Left lung (tissue), 10 donors: ENCODE data around the gene NAPEPLD. TPM values are rescaled to one million over a fixed set of nuclear protein-coding genes. Genes with fewer than 3 reads are reported as not detected.

ENCODE experiments used
- ATAC-seq: fragments of 200-7000 bp; cut with Tn5 transposase; one replicate; pipeline ENCODE4 v1.9.1; 2020; ENCODE audit warnings: moderate library complexity
- DNase-seq, 4 donors: peaks; one replicate each; pipeline ENCODE4 v3.0.0-alpha.2; 2013 to 2020
- H3K27ac ChIP-seq, 2 donors: fragments of 200-600 bp; sonication (generic) in 1 of 2; one replicate each; pipeline versions ENCODE4 v1.5.0 to v1.8.0; 2020 to 2021
- H3K27me3 ChIP-seq, 2 donors: fragments of 200-600 bp; sonication (generic) in 1 of 2; one replicate each; pipeline versions ENCODE4 v1.5.0 to v1.8.0; 2020 to 2021
- H3K36me3 ChIP-seq, 2 donors: fragments of 200-600 bp; sonication (generic) in 1 of 2; one replicate each; pipeline versions ENCODE4 v1.5.0 to v1.8.0; 2020 to 2021
- H3K4me1 ChIP-seq, 2 donors: fragments of 200-600 bp; one replicate each; pipeline ENCODE4 v1.8.0; 2021
- H3K4me3 ChIP-seq, 2 donors: fragments of 200-600 bp; sonication (generic) in 1 of 2; one replicate each; pipeline versions ENCODE4 v1.5.0 to v1.8.0; 2020 to 2021; ENCODE audit warnings: mild to moderate bottlenecking in 1 of 2
- H3K9me3 ChIP-seq, 2 donors: fragments of 200-600 bp; sonication (generic) in 1 of 2; one replicate each; pipeline versions ENCODE4 v1.5.0 to v1.8.0; 2020 to 2021
- intact Hi-C, 2 donors: fragments of 100-400 bp; cut with DNase I; formaldehyde crosslinking; loops; one replicate each; pipeline versions ENCODE4 v1.11.2 to v1.14.2; 2022
- polyA plus RNA-seq, 6 donors: library from polyadenylated mRNA; unstranded; fragments of 120-200 nt; gene quantifications; one replicate each; pipeline ENCODE4 v1.2.1, GENCODE V29; 2013; ENCODE audit not compliant: insufficient read length in 6 of 6
- total RNA-seq, 2 donors: library from RNA; stranded (reverse); fragmentation: NEBNext Ultra II Directional; extraction: Animal tissue kit (Norgen Biotek cat#: 25700); gene quantifications; one replicate each; pipeline ENCODE4 v1.2.1, GENCODE V29; 2021
- TF ChIP-seq, protein P1 (sequence below), 2 donors: fragments of 200-600 bp; sonication (generic) in 1 of 2; IDR thresholded peaks; one replicate each; pipeline versions ENCODE4 v1.5.0 to v1.8.0; 2021; ENCODE audit warnings: antibody characterized with exemption in 2 of 2
- donor health status: DM: no; HTN: yes; CAD: no.
- donor health status: DM: no; HTN: no; CAD: no.

NAPEPLD gene
- total and polyA plus RNA-seq, 8 donors = 15.9 to 37.7 (median 30.5) TPM

DNA sequence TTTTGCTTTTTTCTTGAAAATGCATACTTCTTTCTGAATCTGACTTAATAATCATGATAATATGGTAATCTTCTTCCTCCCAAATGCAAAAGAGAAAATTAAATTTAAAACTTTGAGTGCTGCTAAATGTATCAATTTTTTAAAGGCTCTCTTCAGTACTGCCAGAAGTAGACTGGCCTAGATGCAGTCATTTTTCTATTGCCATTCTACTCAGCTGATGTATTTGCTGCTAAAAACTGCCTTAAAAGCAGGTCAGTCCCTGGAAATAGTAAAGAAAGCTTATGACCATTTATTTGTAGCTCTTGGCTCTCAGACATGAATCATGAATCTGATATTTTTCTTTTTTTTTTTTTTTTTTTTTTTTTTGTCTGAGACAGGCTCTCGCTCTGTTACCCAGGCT lies 28.5 kb downstream of the NAPEPLD start:
- intact Hi-C loops = no loop called here
- DNase-seq (no peak), ATAC-seq (no peak)
- Histone ChIP-seq H3K27me3 (no peaks in the 10 kb centered on the region), H3K9me3 (no peaks in the 10 kb centered on the region), H3K36me3 (peaks cover 0 to 29% of the 10 kb centered on the region in 2 donors), H3K4me3 (no peak overlapping the region), H3K27ac (no peak overlapping the region), H3K4me1 (no peaks in the 10 kb centered on the region)
- TF ChIP-seq, protein P1, sequence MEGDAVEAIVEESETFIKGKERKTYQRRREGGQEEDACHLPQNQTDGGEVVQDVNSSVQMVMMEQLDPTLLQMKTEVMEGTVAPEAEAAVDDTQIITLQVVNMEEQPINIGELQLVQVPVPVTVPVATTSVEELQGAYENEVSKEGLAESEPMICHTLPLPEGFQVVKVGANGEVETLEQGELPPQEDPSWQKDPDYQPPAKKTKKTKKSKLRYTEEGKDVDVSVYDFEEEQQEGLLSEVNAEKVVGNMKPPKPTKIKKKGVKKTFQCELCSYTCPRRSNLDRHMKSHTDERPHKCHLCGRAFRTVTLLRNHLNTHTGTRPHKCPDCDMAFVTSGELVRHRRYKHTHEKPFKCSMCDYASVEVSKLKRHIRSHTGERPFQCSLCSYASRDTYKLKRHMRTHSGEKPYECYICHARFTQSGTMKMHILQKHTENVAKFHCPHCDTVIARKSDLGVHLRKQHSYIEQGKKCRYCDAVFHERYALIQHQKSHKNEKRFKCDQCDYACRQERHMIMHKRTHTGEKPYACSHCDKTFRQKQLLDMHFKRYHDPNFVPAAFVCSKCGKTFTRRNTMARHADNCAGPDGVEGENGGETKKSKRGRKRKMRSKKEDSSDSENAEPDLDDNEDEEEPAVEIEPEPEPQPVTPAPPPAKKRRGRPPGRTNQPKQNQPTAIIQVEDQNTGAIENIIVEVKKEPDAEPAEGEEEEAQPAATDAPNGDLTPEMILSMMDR (IDR thresholded peaks at IDR 0.05) = no peak

DNA sequence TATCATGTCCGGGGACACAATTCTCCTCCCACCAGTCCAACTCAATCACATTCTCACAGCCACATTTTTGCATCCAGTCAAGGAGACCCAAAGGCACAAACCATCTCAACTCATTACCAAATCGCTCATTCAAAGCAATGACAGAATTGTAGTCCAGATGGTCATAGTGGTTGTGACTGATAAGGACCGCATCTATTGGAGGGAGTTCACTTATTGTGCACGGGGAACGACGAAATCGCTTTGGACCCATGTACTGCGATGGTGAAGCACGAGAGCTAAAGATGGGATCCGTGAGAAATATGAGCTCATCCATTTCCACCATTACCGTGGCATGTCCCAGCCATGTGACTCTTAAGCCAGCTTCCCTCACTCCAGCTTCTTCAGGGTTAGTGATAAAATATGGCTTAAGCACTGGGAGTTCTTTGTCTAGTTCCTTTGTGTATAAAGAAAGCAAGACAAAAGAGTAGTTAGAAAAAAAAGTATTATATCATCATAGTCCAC lies 29.1 kb downstream of the NAPEPLD start:
- no peak overlapping the region for H3K4me3 ChIP-seq
- H3K4me1 ChIP-seq = no peaks in the 10 kb centered on the region
- H3K9me3 ChIP-seq = no peaks in the 10 kb centered on the region
- TF ChIP-seq, protein P1 (IDR thresholded peaks at IDR 0.05) = no peak
- ATAC-seq (no peak), DNase-seq (no peak)
- H3K36me3 ChIP-seq = peaks cover 0 to 26% of the 10 kb centered on the region in 2 donors
- intact Hi-C loops = no loop called here
- H3K27ac ChIP-seq = no peak overlapping the region
- no peaks in the 10 kb centered on the region for H3K27me3 ChIP-seq

DNA sequence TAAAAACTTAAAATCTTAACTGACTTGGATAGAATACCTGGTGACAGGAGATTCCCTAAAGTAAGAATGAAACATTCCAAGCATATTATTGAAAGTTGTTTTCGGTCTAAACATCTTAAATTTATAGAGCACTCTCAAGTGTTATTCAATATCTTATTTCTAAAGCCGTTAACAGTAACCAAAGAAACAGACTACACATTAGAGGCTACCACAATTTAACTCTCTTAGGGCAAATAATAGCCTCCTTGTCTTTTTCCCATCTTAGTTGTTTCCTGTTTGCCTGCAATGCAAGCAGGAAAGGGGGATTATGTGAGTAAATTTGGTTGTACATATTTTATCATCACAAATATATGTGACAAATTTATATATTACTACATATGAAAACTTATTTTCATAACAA lies 31.4 kb downstream of the NAPEPLD start:
- peaks cover 0 to 35% of the 10 kb centered on the region in 2 donors for H3K36me3 ChIP-seq
- intact Hi-C loops = no loop called here
- no peaks in the 10 kb centered on the region for H3K27me3 ChIP-seq

DNA sequence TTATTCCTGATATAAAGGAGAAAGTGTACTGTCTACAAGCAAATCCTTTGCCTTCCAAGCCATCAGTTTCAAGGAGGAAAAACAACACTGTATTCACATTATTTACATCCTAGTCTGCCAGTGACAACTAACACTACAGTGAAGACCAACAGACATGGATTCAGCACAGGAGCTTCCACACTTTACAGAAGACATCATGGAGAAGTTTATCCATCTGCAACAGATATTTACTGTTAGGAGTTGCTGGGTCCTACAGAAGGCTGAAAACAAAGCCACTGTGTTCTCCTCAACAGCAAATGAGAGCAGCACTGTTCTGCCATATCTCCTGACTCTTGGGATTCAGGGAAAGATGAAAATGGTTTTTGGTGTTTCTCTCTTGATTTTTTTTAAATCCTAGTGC lies 31.9 kb downstream of the NAPEPLD start:
- ATAC-seq (no peak), DNase-seq (no peak)
- intact Hi-C loops = no loop called here
- TF ChIP-seq, protein P1 (IDR thresholded peaks at IDR 0.05) = no peak
- Histone ChIP-seq H3K36me3 (peaks cover 0 to 38% of the 10 kb centered on the region in 2 donors), H3K27me3 (no peaks in the 10 kb centered on the region), H3K9me3 (no peaks in the 10 kb centered on the region), H3K4me3 (no peak overlapping the region), H3K27ac (no peak overlapping the region), H3K4me1 (no peaks in the 10 kb centered on the region)

More for the DNA sequence above, 31.4 kb downstream of the NAPEPLD start:
- Histone ChIP-seq H3K4me1 (no peaks in the 10 kb centered on the region), H3K27ac (no peak overlapping the region), H3K9me3 (no peaks in the 10 kb centered on the region), H3K4me3 (no peak overlapping the region)
- no peak for DNase-seq
- ATAC-seq = no peak
- TF ChIP-seq, protein P1 (IDR thresholded peaks at IDR 0.05) = no peak

DNA sequence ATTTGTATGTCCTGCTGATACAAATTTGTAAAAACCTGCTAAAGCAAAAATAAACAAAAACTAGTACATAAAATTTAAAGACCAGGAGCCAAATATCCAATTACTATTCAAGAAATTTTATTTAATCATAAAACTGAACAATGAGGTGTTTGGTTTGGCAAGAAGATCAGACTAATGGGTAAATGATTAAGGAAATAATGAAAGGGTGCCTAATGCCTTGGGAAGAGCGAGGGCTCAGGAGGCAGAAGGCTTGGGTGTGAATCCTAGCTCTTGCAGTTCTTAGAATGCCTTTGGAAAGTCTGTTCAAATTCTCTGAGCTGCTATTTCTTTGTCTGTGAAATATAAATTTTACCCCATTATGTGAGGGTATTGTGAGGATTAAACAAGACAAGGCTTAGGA lies 32.4 kb downstream of the NAPEPLD start:
- Histone ChIP-seq H3K36me3 (peaks cover 0 to 40% of the 10 kb centered on the region in 2 donors), H3K27ac (no peak overlapping the region), H3K27me3 (no peaks in the 10 kb centered on the region), H3K4me1 (no peaks in the 10 kb centered on the region), H3K9me3 (no peaks in the 10 kb centered on the region), H3K4me3 (no peak overlapping the region)
- ATAC-seq = no peak
- no peak for DNase-seq
- intact Hi-C loops = no loop called here
- TF ChIP-seq, protein P1 (IDR thresholded peaks at IDR 0.05) = no peak
